Adrenal gland (tissue), 5 donors: ENCODE measurements around the gene EXOC6B.

Experiments used
- CTCF ChIP-seq, 6 experiments: fragments of 450-650 bp in 4 of 6; fragments of 200-600 bp in 2 of 6; sonication (generic) in 1 of 6; IDR thresholded peaks; 1 replicate in 5 of 6; 2 replicates in 1 of 6; pipeline versions ENCODE4 v1.5.1 to v1.8.0; 2016 to 2021; ENCODE audit warnings: antibody characterized with exemption in 6 of 6, mild to moderate bottlenecking in 2 of 6, moderate library complexity in 1 of 6
- POLR2A ChIP-seq, 2 donors: fragments of 450-650 bp; IDR thresholded peaks; one replicate each; pipeline ENCODE4 v1.6.1; 2017; ENCODE audit warnings: antibody characterized with exemption in 2 of 2, mild to moderate bottlenecking in 2 of 2, moderate library complexity in 1 of 2
- donor health status: DM: no; HTN: no; CAD: no.

DNA sequence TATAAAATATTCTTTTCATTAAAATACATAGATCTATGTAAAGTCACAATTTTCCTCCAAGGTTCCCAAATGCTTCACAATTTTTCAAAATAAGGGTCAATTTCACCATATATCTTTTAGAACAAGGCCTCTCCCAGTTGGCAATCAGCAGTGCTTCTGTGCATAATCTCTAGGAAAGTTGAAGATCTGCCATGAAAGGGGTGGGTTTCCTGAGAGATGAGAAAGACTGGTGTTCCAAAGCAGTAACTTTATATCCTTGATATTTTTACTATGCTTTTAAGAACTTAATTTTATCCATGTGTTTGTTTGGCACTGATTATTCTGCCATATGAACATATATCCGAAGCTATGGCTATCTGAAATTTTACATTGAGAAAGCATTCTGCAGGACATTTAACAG, 478.8 kb downstream of the EXOC6B start:
- TF ChIP-seq POLR2A (IDR thresholded peaks at IDR 0.05) (no peak), CTCF (IDR thresholded peaks at IDR 0.05) (no peak)
